Measurements from ENCODE around the gene AVL9.

AVL9 gene

GRCh38 chr7:32500922-32501341 lies 5.6 kb downstream of the AVL9 start:
- DNase-seq (ENCODE audit: extremely low read depth, low read depth): no peak
- no peak for TF ChIP-seq CTCF (IDR thresholded peaks at IDR 0.05; ENCODE audit: low read depth, low read length)

GRCh38 chr7:32501522-32501921 lies 6.2 kb downstream of the AVL9 start:
- no peak for DNase-seq (ENCODE audit: extremely low read depth, low read depth)
- TF ChIP-seq CTCF (IDR thresholded peaks at IDR 0.05; ENCODE audit: low read depth, low read length): no peak

GRCh38 chr7:32502728-32503127 lies 7.4 kb downstream of the AVL9 start:
- no peak for DNase-seq (ENCODE audit: extremely low read depth, low read depth)
- no peak for TF ChIP-seq CTCF (IDR thresholded peaks at IDR 0.05; ENCODE audit: low read depth, low read length)

- peak; percentile 41 for DNase-seq (ENCODE audit: extremely low read depth, low read depth)
- no peak for TF ChIP-seq CTCF (IDR thresholded peaks at IDR 0.05; ENCODE audit: low read depth, low read length)
Observed at GRCh38 chr7:32506266-32507054, 11.2 kb downstream of the AVL9 start.

GRCh38 chr7:32507414-32507813 lies 12.1 kb downstream of the AVL9 start:
- DNase-seq (ENCODE audit: extremely low read depth, low read depth): no peak
- TF ChIP-seq CTCF (IDR thresholded peaks at IDR 0.05; ENCODE audit: low read depth, low read length): no peak

GRCh38 chr7:32511791-32512190 lies 16.5 kb downstream of the AVL9 start:
- TF ChIP-seq CTCF (IDR thresholded peaks at IDR 0.05; ENCODE audit: low read depth, low read length): no peak
- no peak for DNase-seq (ENCODE audit: extremely low read depth, low read depth)

GRCh38 chr7:32513210-32513609 lies 17.9 kb downstream of the AVL9 start:
- TF ChIP-seq CTCF (IDR thresholded peaks at IDR 0.05; ENCODE audit: low read depth, low read length): no peak

More at GRCh38 chr7:32513210-32513609, 17.9 kb downstream of the AVL9 start:
- no peak for DNase-seq (ENCODE audit: extremely low read depth, low read depth)
